HG02623 (cell line): ENCODE results near the gene CCDC85C.

Source experiments
- ATAC-seq: cut with Tn5 transposase; IDR thresholded peaks from one replicate; pipeline ENCODE4 v1.9.1; 2021; ENCODE audit warnings: moderate library complexity; ENCODE audit not compliant: unreplicated experiment

Gene CCDC85C

GRCh38 chr14:99606359-99606758 lies 2.4 kb upstream of the CCDC85C start:
- no peak for ATAC-seq

GRCh38 chr14:99605299-99605961 lies 1.4 kb upstream of the CCDC85C start:
- ATAC-seq, result no peak

- no peak for ATAC-seq
Observed at GRCh38 chr14:99604766-99605298, 825 bp upstream of the CCDC85C start.

- peak; percentile 87 for ATAC-seq
Observed at GRCh38 chr14:99604278-99604765, 315 bp upstream of the CCDC85C start.

GRCh38 chr14:99602788-99603415 lies 1.1 kb downstream of the CCDC85C start:
- ATAC-seq, result no peak

GRCh38 chr14:99602054-99602787 lies 1.8 kb downstream of the CCDC85C start:
- no peak for ATAC-seq

- no peak for ATAC-seq
Observed at GRCh38 chr14:99601361-99601831, 2.6 kb downstream of the CCDC85C start.

- ATAC-seq, result no peak
Observed at GRCh38 chr14:99600232-99600888, 3.6 kb downstream of the CCDC85C start.

GRCh38 chr14:99599393-99599792 lies 4.6 kb downstream of the CCDC85C start:
- no peak for ATAC-seq

GRCh38 chr14:99598774-99599173 lies 5.2 kb downstream of the CCDC85C start:
- ATAC-seq, result no peak

- ATAC-seq, result no peak
Observed at GRCh38 chr14:99597911-99598600, 6.0 kb downstream of the CCDC85C start.

GRCh38 chr14:99596772-99597171 lies 7.2 kb downstream of the CCDC85C start:
- no peak for ATAC-seq

- no peak for ATAC-seq
Observed at GRCh38 chr14:99596071-99596627, 7.9 kb downstream of the CCDC85C start.

- no peak for ATAC-seq
Observed at GRCh38 chr14:99595524-99595923, 8.5 kb downstream of the CCDC85C start.

- peak; percentile 84 for ATAC-seq
Observed at GRCh38 chr14:99595034-99595433, 9.0 kb downstream of the CCDC85C start.

GRCh38 chr14:99593971-99594841 lies 9.8 kb downstream of the CCDC85C start:
- ATAC-seq, result no peak

GRCh38 chr14:99592933-99593753 lies 10.9 kb downstream of the CCDC85C start:
- no peak for ATAC-seq

- ATAC-seq, result no peak
Observed at GRCh38 chr14:99592394-99592793, 11.6 kb downstream of the CCDC85C start.
